NCI-H2029 treated with DMSO at 0.1 percent for 48 hours (cell line): ENCODE measurements around the gene EIF4EBP3.

Source experiments
- DNase-seq: peaks from one replicate; lab custom pipeline; 2025; lab: John Stamatoyannopoulos, UW

EIF4EBP3 gene

DNA sequence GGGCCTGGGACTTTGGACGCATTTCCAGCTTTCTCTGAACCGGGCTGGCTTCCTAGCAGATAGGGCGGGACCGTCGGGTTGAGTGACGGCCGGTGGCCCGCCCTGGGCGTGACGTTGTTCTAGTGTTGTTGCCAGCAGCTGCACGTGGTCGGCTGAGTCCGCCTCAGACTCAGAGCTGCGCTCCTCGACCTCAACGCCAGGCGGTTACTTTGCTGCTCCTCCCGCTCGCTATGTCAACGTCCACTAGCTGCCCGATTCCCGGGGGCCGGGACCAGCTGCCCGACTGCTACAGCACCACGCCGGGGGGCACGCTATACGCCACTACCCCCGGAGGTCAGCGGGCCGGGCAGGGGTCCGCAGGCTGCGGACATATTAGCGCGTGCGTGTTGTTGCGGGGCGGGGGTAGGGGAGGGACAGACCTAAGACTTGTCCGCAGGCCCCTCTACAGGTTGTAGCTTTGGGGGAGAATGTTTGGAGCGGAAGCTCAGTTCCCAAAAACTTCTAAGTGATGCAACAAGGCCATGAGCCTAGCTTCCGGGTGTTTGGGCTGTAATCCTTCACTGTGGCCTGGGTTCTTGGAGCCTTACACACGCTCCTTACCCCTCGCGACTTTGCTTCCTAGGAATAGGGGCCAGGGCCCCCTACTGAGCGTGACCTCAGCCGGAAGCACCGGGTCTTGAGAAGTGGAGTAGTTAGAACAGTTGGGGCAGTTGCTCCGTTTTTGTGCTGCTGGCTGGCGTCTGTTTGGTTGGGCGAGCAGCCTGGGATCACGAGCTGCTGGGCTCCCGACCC, at the start of gene EIF4EBP3:
Gene EIF4EBP3, plus strand, starts transcription at position 155 of the 792 bp plus-strand sequence. Its CDS starts 76 bp downstream, at position 231.
- peak; percentile 85 for DNase-seq

DNA sequence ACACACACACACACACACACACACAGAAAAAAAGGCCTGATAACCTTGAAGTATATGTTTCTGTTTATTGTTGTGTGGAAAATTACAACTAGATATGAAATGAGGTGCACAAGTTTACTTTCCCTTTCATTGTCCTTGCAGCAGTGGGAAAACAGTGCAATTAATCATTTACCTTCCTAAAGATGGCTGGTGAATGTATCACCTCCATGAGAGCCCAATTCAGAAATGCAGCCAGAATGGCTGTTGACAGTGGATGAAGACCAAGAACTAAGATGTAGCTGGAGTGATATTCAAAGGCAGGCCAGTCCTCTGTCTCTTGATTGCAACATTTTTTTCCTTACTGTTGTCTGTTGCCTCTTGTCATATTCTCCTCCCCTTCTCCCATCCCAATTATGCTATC, 49.6 kb upstream of the EIF4EBP3 start:
- DNase-seq = no peak

DNA sequence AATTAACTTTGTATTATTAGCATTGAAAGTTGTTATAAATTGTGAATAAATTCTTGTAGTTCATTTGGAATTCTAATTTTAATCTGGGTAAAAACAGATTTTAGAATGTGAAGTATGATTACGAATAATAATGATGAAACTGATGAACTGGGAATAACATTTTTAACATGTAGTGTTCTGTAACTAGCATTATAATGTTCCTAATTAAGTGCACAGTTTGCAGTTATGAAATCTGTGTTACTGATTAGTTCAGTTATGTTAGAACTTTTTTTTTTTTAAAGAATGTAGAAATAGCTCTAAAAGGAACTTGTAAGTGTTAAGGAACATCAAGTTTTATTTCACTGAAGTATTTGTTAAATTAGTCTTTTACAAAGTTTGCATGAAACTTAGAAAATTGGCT, 48.9 kb upstream of the EIF4EBP3 start:
- DNase-seq = no peak

DNA sequence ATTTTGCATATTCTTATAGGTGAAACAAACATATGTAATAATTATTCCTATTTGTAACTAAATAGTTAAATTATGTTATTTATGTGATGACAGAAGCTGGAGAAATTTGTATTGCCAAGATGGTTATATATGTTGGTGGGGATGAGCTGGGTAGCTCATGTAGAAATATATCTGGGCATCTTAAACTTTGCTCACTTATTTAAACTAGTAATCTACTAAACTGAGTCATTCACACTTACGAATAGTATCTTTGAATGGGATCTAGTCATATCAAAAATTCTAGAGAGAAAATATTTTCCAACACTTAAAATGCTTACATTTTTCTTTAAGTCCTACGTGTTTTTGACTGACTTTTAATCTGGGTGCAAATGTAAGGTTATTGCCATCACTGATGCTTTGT, 44.6 kb upstream of the EIF4EBP3 start:
- no peak for DNase-seq

DNA sequence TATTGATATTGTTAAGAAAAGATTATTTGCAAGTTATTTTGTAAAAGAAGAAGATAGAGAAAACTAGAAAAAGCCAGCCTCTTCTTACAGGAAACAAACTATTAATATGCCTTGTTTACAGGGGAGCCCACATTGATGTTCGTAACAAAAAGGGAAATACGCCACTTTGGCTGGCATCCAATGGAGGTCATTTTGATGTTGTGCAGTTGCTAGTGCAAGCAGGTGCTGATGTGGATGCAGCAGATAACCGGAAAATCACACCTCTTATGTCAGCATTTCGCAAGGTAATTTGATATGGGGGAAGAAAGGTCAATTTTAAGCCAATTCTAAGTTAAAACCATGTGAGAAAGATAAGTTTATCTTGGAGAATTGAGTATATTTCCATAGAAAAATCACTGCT, 37.6 kb upstream of the EIF4EBP3 start:
- peak; percentile 14 for DNase-seq

DNA sequence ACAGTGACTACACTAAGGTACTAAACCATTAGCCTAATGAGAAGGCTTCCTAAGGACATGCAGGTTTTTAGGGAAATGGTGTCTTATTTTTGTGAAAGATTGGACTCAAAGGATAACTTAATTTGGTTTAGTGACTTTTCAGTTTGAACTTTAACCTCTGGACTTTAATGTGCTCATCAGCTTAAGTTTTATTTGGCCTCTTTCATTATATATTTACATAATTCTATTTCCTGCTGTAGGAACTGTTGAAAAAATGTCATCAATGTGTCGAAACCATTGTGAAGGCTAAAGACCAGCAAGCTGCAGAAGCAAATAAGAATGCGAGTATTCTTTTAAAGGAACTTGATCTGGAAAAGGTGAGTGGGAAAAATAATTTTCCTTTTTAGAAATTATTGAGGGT, 34.3 kb upstream of the EIF4EBP3 start:
- DNase-seq = no peak

DNA sequence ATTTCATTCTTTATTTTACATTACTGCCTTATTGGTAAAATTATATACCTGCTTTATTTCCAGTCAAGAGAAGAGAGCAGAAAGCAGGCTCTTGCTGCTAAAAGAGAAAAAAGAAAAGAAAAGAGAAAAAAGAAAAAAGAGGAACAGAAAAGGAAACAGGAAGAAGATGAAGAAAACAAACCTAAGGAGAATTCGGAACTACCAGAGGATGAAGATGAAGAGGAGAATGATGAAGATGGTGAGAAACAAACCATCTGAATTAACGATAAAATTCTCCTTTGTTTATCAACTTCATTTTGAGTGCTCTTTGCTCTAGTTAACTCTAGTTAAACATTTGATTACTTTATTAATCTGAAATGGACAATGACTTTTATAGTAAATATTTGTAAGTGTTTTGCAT, 23.5 kb upstream of the EIF4EBP3 start:
- DNase-seq = no peak

DNA sequence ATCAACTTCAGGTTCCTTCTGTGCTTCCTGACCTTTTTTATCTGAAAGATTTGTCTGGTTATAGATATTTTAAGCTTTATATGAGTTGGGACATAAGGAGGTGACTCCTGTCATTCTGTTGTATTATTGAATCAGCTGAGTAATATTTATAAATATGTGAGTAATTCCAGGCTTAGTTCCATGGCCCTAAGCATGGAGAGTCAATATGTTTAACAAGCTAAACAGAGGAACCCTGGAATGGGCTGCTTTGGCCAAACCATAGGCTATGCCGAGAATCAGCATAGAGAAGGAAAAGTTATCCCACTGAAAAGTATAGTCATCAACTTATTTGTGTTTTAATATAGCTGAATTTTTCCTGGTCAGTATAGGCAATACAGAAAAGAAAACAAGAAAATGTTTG, 7.2 kb upstream of the EIF4EBP3 start:
- no peak for DNase-seq

DNA sequence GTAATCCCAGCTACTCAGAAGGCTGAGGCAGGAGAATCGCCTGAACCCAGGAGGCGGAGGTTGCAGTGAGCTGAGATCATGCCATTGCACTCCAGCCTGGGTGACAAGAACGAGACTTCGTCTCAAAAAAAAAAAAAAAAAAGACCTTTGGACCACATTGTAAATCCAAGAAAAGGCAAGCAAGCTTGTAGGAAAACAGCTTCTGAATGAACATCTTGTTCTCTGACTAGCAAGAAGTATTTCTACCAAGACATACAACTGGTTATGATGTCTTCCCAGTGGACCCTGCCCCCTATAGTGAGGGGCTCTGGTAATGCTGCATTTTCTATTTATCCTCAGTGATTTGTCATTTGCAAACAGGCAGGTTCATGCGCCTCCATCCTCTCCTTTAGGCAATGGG, 4.5 kb upstream of the EIF4EBP3 start:
- no peak for DNase-seq

DNA sequence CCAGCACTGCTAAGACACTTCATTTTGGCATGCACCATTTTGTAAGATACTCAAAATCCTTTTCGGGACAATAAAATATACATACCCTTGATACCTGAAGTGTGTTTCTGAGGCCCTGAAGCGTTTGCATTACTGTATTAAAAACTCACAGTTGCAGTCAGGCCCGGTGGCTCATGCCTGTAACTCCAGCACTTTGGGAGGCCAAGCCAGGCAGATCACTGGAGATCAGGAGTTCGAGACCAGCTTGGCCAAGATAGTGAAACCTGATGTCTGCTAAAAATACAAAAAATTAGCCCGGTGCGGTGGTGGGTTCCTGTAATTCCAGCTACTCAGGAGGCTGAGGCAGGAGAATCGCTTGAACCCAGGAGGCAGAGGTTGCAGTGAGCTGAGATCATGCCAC, 2.5 kb upstream of the EIF4EBP3 start:
- no peak for DNase-seq

DNA sequence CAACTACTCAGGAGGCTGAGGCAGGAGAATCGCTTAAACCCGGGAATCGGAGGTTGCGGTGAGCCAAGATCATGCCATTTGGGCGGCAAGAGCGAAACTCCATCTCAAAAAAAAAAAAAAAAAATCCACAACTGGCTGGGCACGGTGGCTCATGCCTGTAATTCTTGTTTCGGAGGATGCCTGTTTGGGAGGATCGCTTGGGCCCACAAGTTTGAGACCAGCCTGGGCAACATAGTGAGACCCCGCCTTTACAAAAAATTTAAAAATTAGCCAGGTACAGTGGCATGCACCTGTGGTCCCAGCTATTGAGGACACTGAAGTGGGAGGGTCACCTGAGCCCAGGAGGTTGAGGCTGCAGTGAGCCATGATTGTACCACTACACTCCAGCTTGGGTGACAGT, 1.9 kb upstream of the EIF4EBP3 start:
- DNase-seq = no peak

DNA sequence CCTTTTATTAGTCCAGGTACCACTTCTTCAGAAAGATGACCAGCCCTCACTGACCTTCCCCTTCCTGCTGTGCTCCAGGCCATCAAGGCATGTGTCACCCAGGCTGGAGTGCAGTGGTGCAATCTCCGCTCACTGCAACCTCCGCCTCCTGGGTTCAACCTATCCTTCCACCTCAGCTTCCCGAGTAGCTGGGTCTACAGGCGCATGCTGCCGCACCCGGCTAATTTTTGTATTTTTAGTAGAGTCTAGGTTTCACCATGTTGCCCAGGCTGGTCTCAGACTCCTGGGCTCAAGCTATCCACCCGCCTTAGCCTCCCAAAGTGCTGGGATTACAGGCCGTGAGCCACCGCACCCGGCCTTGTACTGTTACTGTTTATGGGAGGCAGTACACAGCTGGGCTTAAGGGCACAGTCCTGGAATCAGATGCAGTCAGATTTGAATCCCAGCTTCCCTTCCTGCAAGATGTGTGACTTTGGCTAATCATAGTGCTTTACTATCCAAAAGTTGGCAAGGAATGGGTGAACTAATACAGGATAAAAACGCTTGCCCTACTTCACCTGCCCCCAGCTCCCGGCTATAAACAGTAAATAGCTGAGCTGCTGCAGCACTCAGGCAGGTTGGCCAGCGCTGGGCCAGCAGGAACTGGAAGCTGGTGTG, 483 bp upstream of the EIF4EBP3 start:
- DNase-seq = no peak

DNA sequence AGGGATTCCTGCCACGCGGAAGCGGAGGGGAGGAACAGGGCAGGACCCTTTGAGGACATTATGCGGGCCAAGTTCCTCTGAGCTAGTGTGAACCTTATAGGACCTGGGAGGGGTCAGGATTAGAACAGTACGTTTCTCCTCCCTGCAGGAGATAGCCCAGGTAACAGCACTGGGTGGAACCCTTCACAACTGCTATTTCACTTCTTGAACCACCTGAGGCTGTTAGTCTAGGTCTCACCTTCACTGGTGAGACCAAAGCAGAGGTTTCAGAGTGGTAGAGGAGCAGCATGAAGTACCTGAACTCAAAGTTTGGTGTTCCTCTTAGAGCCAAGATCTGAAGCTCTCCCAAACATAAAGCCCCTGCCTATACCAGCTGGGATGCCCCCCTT, 832 bp downstream of the EIF4EBP3 start:
- DNase-seq = no peak

DNA sequence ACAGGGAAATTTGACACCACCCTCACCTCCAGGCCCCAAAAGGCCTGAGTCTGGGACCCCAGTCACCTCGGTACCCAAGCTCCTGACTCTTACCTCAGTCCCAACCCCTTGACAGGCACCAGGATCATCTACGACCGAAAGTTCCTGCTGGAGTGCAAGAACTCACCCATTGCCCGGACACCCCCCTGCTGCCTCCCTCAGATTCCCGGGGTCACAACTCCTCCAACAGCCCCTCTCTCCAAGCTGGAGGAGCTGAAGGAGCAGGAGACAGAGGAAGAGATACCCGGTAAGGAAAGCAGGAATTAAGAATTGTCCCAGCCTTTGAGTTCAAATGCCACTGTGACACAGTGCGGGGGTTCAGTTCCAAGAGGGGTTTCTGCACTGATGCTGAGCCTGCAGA, 1.3 kb downstream of the EIF4EBP3 start:
- DNase-seq = no peak

DNA sequence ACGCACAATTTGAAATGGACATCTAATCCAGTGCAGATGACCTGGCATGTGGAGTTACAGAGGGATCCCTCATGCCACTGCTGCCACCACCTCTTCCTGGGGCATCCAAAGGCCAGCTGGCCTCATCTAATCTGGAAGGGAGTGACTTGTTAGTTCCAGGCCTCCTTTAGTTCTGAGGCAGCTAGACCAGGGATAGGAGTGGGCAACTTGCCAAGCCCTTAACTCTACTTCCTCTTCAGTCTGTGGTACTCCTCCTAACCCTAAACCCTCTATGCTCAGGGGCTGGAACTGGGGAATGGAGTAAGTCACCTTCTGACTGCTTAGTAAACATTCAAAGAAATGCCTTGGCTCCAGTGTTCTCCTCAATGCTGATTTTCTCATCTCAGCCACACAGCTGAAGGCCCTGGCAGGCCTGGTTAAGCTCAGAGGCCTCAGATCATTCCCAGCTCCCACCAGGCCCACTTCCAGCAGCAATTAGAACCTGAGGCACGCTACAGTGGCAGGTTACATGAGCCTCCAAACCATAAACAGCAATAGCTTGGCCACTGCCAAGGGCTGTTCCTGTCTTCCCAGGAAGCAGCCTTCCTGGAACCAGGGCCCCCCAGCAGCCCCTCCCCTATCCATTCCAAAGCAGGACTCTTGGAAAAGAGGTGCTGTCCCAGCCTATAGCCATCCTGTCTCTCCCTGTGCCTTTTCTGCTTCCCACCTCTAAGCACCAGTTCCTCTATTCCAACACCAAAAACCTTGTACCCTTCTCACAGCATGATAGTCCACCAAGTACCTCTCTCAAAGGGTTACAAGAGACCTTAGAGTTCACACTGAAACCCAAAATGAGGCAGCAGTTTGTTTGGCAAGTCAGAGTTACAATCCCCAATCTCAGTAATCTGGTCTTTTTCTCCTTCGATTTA, 2.0 kb downstream of the EIF4EBP3 start:
- DNase-seq = peak; percentile 60

DNA sequence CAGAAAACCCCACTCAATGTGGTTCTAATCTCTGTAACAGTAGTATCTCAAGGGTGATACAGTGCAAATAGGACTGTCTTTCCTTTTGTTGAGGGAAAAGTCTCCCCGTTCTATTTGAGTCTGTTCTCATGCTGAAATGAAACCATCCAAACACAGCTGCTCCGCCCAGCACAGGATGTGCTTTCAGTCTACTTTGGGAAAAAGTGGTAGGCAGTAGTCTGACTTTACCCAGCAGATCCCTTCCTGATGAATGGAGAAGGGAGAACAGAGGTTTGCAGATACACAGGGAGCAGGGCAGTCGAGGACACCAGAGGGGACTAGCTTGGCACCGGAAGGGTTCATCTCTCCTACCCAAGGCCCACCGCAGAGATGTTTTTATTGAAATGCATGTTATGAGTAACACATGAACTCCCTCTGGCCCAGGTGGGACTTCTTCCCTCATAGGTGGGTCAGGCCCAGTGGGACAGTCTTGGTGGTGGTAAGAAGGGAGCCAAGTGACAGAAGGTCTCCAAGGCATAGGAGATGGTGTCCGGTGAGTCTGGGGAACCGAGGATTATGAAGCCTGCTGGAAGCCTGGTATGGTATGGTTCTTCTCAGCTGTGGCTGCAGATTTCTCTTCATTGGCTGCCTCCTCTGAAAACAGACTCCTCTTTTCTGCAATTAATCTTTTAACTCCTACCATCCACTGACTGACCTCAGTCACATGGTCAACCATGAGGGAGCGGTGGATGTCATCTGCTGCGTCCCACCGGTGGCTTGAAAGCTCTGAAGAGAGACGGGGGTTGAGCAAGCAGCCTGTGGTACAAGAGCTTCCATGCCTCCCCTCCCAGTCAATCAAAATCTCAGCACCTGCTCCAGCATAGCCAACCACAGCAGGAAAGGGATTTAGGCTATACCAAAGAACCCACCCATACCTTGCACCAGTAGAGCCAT, 3.0 kb downstream of the EIF4EBP3 start:
- DNase-seq = no peak

DNA sequence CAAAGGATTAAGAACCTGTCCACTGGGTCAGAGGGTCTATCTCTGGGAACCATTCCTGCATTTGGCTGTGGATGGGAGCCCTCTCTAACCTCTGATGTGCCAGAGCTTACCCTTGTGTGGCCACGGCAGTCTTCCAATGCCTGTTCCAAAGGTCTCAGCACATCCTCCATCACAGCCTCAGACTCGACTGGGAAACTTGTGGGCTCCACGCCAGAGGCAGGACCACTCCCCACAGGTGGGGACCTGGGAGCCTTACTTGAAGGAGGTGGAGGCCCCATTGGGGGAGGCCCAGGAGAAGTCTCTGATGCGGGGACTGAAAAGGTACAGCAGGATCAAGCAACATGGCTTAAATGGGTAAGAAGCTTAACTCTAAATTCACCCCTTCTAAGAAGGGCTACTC, 4.4 kb downstream of the EIF4EBP3 start:
- no peak for DNase-seq

DNA sequence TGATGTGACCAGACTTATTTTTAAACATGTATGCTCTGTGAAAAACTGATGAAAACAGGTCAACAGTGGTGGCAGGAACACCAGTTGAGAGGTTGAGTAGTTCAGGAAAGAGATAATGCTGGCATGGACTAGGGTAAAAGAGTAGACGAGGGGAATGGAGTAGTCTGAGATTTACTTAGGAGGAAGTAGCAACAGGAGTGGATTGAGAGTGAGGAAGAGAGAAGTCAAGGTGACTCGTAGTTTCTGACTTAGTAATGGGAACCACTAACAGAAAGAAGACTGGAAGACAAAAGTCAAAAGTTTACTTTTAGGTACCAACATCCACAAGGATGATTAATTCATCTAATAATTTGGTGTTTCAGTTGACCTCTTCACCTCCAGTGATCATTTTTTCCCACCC, 6.2 kb downstream of the EIF4EBP3 start:
- DNase-seq = no peak

DNA sequence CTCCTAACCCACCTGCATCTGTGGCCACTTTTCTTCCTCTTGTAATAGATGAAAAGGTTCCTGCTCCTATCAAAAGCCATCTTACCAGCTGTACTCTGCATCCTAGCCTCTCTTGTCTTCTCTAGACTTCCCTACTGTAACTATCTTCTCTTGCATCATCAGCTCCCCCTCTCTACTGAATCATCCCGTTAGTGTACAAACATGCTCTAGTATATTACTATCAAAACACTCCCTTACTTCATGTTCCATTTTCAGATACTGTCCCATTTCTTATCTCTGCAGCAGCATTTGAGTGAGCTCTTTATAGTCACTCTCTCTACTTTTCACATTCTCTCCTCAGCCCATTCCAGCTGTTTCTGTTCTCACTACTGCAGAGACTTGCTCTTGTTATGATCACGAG, 7.0 kb downstream of the EIF4EBP3 start:
- no peak for DNase-seq

DNA sequence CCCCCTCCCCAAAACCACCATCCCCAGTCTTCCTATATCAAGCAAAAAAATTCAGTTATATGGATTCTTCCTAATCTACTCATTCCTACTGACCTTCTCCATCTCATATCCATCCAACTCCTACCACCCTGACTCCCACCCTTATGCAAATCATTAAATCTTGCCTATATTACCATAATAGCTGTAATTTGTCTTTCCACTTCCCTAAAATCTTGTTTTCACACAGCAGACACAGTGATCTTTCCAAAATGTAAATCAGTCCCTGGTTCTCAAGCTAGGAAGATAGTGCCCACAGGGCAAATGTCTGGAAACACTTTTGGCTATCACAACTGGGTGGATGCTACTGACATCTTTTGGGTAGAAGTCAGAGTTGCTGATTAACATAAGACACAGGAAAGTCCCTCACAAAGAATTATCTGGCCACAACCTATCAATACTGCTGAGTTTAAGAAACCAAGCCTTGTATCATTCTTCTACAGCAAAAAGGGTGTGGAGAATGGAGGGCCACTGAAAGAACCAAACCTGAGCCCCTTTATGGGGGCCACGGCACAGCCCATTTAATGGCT, 8.4 kb downstream of the EIF4EBP3 start:
- no peak for DNase-seq

DNA sequence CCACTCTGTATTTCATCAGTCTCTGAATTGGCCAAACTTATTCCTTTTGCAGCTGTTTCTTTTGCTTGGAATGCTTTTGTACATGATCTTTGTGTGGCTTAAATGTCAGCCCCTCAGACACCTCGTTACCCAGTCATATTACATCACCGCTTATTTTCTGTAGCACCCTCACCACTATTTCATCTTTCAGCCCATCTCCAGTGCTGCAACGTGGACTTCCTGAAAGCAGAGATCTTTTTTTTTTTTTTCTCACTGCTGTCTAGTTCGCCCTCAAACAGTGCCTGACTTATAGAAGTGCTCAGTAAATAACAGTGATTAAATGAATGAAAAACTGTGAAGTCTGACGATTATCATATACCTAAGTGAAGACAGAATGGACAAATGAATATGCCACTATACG, 9.0 kb downstream of the EIF4EBP3 start:
- no peak for DNase-seq
